ENCODE measurements around the gene RAB40B. TPM values are rescaled to one million over a fixed set of nuclear protein-coding genes. Genes with fewer than 3 reads are reported as not detected.

Gene RAB40B
- polyA plus RNA-seq, 2 of the 4 experiments (the other 2 are of a cell fraction) = 5.6 to 9.4 TPM

DNA sequence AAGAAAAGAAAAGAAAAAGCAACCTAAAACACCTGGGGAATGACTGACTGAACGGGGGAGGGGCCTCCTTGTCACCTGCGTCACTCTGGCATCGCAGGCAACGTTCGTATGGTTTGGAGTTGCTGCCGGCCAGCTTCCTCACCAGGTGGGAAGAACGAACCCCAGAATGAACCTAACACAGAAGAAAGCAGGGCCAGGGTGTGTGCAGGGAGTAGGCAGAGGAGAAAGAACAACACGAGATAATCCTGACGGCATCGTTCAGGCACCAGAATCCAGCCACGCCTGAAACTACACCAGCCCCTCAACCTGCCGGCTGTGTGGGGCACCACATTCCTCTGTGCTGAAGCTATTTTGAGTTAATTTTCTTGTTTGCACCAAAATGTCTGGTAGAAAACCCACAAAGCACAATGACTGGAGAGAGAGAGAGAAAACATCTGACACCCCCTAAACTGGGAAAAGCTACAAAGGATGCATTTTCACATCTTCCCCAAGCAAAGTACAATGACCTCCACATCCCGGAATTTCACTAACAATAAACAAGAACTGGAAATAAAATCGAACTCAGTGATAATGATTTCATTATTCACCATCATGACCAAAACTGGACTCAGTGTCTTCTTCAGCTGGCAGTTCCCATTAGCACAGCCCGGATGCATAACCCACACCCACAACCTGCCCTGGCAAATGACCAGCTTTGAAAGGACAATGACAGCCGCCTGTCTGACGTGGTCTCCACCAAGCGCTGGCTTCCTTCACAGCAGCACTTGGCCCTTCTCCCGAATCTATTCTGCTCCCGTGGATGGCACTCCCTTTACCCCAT, 23.6 kb downstream of the RAB40B start:
- no peak overlapping the region for H3K4me2 ChIP-seq
- TF ChIP-seq, protein P1, sequence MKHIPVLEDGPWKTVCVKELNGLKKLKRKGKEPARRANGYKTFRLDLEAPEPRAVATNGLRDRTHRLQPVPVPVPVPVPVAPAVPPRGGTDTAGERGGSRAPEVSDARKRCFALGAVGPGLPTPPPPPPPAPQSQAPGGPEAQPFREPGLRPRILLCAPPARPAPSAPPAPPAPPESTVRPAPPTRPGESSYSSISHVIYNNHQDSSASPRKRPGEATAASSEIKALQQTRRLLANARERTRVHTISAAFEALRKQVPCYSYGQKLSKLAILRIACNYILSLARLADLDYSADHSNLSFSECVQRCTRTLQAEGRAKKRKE (CRISPR knock-in tag; IDR thresholded peaks at IDR 0.05; ENCODE audit: low read depth) = no peak
- TF ChIP-seq FOSL2 (IDR thresholded peaks at IDR 0.05) = no peak
- TF ChIP-seq FOSL2 (CRISPR knock-in tag; IDR thresholded peaks at IDR 0.05) = no peak
- no peak for TF ChIP-seq MAX (IDR thresholded peaks at IDR 0.05)
- TF ChIP-seq FOSB (CRISPR knock-in tag; IDR thresholded peaks at IDR 0.05) = no peak
- TF ChIP-seq, protein P2, sequence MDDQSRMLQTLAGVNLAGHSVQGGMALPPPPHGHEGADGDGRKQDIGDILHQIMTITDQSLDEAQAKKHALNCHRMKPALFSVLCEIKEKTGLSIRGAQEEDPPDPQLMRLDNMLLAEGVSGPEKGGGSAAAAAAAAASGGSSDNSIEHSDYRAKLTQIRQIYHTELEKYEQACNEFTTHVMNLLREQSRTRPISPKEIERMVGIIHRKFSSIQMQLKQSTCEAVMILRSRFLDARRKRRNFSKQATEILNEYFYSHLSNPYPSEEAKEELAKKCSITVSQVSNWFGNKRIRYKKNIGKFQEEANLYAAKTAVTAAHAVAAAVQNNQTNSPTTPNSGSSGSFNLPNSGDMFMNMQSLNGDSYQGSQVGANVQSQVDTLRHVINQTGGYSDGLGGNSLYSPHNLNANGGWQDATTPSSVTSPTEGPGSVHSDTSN (IDR thresholded peaks at IDR 0.05) = no peak
- no peak for TF ChIP-seq TP53 (CRISPR knock-in tag; IDR thresholded peaks at IDR 0.05)
- no peak for TF ChIP-seq NFE2L2 (conservative IDR thresholded peaks at IDR 0.05; ENCODE audit: low read length)
- TF ChIP-seq, protein P3, sequence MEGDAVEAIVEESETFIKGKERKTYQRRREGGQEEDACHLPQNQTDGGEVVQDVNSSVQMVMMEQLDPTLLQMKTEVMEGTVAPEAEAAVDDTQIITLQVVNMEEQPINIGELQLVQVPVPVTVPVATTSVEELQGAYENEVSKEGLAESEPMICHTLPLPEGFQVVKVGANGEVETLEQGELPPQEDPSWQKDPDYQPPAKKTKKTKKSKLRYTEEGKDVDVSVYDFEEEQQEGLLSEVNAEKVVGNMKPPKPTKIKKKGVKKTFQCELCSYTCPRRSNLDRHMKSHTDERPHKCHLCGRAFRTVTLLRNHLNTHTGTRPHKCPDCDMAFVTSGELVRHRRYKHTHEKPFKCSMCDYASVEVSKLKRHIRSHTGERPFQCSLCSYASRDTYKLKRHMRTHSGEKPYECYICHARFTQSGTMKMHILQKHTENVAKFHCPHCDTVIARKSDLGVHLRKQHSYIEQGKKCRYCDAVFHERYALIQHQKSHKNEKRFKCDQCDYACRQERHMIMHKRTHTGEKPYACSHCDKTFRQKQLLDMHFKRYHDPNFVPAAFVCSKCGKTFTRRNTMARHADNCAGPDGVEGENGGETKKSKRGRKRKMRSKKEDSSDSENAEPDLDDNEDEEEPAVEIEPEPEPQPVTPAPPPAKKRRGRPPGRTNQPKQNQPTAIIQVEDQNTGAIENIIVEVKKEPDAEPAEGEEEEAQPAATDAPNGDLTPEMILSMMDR (IDR thresholded peaks at IDR 0.05) = no peak
- TF ChIP-seq, protein P4, sequence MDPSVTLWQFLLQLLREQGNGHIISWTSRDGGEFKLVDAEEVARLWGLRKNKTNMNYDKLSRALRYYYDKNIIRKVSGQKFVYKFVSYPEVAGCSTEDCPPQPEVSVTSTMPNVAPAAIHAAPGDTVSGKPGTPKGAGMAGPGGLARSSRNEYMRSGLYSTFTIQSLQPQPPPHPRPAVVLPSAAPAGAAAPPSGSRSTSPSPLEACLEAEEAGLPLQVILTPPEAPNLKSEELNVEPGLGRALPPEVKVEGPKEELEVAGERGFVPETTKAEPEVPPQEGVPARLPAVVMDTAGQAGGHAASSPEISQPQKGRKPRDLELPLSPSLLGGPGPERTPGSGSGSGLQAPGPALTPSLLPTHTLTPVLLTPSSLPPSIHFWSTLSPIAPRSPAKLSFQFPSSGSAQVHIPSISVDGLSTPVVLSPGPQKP (IDR thresholded peaks at IDR 0.05; ENCODE audit: low read depth, low read length) = no peak
- TF ChIP-seq, protein P5, sequence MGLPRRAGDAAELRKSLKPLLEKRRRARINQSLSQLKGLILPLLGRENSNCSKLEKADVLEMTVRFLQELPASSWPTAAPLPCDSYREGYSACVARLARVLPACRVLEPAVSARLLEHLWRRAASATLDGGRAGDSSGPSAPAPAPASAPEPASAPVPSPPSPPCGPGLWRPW (IDR thresholded peaks at IDR 0.05) = no peak
- TF ChIP-seq ZSCAN20 (CRISPR knock-in tag; IDR thresholded peaks at IDR 0.05) = no peak
- TF ChIP-seq PHF8 (IDR thresholded peaks at IDR 0.05; ENCODE audit: borderline replicate concordance, low read depth) = no peak
- no peak for TF ChIP-seq EHF (CRISPR knock-in tag; IDR thresholded peaks at IDR 0.05)
- TF ChIP-seq, protein P6, sequence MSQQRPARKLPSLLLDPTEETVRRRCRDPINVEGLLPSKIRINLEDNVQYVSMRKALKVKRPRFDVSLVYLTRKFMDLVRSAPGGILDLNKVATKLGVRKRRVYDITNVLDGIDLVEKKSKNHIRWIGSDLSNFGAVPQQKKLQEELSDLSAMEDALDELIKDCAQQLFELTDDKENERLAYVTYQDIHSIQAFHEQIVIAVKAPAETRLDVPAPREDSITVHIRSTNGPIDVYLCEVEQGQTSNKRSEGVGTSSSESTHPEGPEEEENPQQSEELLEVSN (IDR thresholded peaks at IDR 0.05; ENCODE audit: borderline replicate concordance, low read depth) = no peak
- TF ChIP-seq EHMT2 (IDR thresholded peaks at IDR 0.05; ENCODE audit: low read depth) = no peak
- TF ChIP-seq ZC3H11A (IDR thresholded peaks at IDR 0.05) = no peak
- ATAC-seq (no peak), FAIRE-seq (no peak), DNase-seq (ENCODE audit: low read depth in 1 of 2, low spot score in 1 of 2) (no peak)
- POLR2A ChIA-PET = no interaction called here
- CTCF ChIA-PET = interaction anchor here (0.6 to 2.1 kb wide), 3 partner anchors 101 to 305 kb away, joined by 4 to 7 read pairs (median 4); no protein-coding TSS in a partner anchor
- no peaks in the 10 kb centered on the region for H3K9me3 ChIP-seq
- no peaks in the 10 kb centered on the region; the same call in 2 of the 3 replicates for H3K4me1 ChIP-seq
- no peak overlapping the region for H3K27ac ChIP-seq
- no peak overlapping the region for H3K4me3 ChIP-seq
- 79% methylated on average over 20 of the region's 20 CpGs for WGBS (ENCODE audit: missing lambda C conversion rate)
